GM19467 (cell line): ENCODE results near the gene STS.

Source experiments
- ATAC-seq: cut with Tn5 transposase; IDR thresholded peaks from one replicate; pipeline ENCODE4 v1.9.1; 2021; ENCODE audit warnings: mild to moderate bottlenecking, moderate library complexity; ENCODE audit not compliant: unreplicated experiment

Gene STS, protein sequence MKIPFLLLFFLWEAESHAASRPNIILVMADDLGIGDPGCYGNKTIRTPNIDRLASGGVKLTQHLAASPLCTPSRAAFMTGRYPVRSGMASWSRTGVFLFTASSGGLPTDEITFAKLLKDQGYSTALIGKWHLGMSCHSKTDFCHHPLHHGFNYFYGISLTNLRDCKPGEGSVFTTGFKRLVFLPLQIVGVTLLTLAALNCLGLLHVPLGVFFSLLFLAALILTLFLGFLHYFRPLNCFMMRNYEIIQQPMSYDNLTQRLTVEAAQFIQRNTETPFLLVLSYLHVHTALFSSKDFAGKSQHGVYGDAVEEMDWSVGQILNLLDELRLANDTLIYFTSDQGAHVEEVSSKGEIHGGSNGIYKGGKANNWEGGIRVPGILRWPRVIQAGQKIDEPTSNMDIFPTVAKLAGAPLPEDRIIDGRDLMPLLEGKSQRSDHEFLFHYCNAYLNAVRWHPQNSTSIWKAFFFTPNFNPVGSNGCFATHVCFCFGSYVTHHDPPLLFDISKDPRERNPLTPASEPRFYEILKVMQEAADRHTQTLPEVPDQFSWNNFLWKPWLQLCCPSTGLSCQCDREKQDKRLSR

GRCh38 chrX:7147413-7147977 lies at the start of gene STS:
STS (plus strand) TSS chrX:7147712; CDS start chrX:7253200, 105,488 bp downstream.
- peak; percentile 47 for ATAC-seq

DNA sequence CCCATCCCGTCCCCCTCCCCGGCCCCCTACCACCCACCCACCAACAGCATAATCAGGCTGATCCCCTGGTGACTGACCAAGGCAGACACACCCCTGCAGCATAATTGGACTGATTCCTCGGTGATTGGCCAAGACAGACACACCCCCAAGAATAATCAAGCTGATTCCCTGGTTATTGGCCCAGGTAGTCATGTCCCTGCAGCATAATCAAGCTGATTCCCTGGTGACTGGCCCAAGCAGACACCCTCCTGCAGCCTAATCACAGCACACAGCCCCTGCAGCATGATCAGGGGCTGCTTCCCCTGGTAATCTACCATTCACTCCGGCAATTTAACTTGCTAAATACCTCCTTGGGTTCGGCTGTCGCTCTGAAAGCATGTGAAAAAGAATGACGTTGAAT lies 47.5 kb upstream of the STS start:
- ATAC-seq = no peak

DNA sequence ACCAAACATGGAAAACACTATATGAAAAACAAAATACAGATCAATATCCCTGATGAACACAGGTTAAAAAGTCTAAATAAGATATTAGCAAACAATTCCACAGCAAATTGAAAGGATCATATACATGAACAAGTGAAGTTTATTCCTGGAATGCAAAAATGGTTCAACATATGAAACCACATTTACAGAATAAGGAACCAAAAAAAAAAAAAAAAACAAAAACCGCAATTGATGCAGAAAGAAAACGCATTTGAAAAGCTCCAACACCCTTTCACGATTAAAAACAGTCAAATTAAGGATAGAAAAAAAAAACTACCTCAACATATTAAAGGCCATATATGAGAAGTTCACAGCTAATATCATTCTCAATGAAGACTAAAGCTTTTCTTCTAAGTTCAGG lies 45.4 kb upstream of the STS start:
- ATAC-seq = no peak

GRCh38 chrX:7106649-7107048 lies 40.9 kb upstream of the STS start:
- no peak for ATAC-seq

GRCh38 chrX:7108030-7108429 lies 39.5 kb upstream of the STS start:
- ATAC-seq = no peak

GRCh38 chrX:7109049-7109531 lies 38.4 kb upstream of the STS start:
- no peak for ATAC-seq

DNA sequence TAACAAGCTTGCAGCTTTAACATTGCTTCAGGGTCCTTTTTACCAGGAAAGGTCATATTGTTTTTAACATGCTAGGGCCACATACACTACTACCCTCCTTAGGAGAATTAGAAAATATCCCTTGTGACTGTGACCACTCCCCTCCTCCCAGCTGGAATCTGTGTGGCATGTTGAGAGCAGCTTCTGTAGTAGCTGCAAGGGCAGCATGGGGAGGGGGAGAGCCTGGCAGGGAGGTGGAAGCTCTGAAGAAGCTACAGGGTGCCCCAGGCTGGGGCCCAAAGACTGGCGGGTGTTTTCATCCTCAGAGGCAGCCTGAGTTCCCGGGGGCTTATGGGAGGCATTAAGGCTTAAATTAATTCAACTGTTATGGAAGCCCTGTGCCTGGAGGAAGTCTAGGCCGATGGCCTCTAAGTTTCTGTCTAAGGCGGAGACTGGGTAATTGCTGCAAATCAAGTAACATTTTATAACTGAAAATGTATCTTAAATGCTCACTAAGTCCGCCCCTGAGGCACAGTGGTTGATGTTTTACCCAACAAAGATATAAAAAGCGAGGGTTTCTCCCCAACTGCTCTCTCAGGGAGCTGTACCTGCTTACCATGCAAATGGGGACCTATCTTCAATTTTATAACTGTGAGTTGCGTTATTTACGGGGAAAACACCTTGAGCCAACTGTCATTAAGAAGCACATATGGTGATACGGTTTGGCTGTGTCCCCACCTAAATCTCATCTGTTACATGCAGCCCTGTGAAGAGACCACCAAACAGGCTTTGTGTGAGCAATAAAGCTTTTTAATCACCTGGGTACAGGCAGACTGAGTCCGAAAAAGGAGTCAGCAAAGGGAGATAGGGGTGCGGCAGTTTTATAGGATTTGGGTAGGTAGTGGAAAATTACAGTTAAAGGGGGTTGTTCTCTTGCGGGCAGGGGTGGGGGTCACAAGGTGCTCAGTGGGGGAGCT lies 37.4 kb upstream of the STS start:
- ATAC-seq = peak; percentile 65

GRCh38 chrX:7110821-7111276 lies 36.7 kb upstream of the STS start:
- peak; percentile 59 for ATAC-seq

DNA sequence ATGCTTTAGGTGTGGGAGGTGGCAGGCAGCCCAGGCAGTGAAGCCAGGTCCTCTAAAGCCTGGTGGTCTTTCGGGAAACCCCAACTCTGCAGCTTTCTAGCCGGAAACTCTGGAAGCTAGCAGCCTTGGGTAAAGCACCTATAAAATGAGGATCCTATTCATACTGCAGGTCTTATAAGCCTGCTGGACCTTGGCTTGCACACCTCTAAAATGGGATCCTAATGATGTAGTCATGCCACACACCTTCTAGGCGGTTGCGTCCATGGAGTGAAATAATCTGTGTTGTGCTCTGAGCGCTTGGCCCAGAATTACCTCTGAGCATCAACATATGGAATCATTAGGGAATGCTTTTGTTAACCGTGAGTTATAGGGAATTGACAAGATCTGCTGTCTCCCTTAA lies 36.0 kb upstream of the STS start:
- ATAC-seq = no peak

DNA sequence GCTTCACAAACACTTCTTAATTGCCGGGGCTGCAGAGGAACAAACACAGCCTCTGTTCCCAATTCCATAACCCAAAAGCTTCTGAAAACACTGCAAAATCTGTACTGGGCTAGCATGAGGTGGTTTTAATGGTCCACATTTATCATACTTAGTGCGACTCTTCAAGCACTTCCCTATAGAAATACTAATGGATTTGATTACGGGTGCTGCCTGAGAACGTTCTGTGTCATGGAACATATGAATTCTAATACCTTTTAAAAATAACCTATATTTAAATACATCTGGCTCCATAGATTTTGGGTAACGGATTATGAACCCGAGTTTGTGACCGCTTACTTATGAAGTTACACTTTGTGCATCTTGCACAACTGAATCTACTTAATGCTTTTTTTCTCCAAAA lies 35.4 kb upstream of the STS start:
- ATAC-seq = no peak

DNA sequence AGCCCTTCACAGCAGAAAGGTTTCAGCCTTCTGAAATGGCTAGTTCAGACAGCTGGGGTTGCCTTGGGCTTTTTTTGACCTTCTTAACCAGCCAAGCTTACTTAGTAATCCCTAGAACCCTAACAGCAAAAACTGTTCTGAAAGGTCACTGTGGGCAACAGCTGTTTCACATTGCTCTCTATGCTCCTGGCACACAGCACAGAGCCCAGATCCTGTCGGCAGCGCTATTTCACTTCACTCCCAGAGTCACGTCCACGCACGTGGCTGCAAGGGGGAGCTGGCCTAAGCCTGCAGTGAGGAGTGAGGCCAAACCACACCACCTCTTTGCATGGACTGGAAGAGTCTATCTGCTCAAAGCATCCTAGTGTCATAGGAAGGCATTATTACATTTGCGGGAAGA lies 32.0 kb upstream of the STS start:
- peak; percentile 72 for ATAC-seq

DNA sequence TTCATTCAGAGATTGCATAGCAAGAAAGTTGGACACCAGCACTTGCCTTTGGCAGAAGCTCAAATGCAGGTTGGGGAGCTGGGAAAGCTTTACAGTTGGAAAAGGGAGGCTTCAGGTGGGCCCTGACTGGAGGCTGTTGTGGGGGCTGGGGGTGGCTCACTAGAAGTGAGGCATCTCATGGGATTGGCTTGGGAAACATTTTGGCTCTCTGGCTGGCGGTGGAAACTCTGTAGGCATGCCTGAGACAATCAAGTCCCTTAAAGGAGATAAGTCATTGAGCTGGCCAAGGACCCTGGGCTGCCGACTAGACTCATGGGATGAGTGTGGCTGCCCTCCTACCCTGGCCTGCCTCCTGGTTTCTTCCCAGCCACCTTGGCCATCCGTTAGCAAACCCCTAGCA lies 31.4 kb upstream of the STS start:
- ATAC-seq = no peak

- ATAC-seq = no peak
Measured at GRCh38 chrX:7117587-7117986, 29.9 kb upstream of the STS start.

- ATAC-seq = no peak
Measured at GRCh38 chrX:7119950-7120877, 27.3 kb upstream of the STS start.

- ATAC-seq = no peak
Measured at GRCh38 chrX:7120878-7121219, 26.7 kb upstream of the STS start.

DNA sequence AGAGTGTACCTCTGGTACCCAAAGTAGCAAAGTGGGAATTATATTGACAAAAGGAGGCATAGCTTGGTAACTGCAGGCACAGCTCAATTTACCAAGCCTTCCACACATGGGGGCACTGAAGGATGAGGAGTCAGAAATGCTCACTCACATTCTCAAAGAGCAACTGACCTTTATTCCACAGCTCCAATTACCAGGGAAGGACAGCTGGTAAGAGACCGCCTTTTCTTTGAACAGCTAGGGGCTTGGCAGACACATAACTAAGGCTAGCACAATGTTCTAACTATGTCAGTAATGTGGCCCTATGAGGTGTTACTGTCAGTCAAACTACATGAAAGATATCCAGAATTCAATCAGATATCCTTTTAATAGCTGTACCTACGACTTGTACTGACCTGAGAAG lies 20.5 kb upstream of the STS start:
- ATAC-seq = no peak

DNA sequence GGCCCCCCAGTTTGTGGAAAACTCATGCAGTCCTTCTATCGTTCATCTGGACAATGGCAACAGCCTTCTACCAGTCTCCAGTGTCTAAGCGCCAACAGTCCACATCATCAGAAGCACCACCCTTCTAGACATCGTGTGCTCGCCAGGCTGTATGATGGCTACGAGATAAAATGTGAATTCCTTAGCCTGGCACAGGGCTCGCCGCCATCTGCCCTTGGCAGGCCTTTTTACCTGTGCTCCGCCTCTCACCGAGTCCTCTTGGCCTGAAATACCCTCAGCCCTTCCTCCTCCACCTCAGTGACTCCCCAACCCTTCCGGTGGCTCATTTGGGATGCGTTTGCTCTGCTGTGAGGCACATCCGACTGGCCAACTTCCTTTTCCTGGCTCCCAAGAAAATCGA lies 15.9 kb upstream of the STS start:
- no peak for ATAC-seq

DNA sequence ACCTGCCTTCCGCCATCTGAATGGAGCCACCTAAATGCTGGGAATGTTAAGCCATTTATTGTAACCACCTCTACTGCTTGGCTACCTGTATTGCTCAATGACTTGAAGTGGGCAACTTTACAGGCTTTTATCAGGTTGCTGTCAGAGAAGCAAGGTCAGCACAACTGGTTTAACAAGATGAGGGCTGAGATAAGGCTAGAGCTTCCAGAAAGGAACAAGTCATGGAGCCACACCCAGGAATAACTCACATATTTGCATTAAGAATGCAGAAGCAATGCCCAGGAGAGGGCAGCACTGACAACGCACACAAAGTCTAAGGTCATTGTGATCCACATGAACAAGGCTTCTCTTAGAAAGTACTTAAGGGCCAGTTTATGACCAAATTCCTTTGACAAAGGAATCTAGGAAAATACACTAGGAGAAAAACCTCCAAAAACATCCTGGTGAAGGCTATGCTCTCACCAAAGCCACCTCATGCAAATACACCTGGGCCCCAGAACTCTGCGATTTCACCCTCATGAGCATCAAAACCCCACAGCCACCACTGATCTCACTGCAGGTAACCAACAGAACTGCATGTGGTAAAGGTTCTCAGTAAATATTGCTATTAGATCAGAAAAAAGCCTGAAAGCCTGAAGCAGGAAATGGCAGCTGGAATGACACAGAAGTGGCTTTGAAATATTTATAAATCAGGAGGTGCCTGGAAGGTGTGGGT lies 15.0 kb upstream of the STS start:
- ATAC-seq = peak; percentile 72

DNA sequence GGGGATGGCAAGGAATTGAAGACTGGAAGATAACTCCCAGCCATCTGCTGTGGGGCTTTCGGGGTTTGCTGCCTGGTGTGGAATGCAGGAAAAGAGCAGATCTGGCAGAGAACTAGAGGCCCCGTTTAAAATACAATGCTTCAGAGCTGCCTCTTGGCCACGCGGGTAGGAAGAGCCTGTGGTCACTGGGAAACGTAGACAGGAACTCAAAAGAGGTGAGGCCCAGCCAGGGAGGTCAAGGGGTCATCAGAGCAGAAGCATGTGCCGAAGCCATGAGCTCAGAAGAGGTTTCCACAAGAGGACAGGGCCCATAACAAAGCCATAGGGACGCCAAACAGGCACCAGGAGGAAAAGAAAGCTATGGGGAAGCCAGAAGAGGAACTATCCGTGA lies 14.5 kb upstream of the STS start:
- no peak for ATAC-seq
